ENCODE results near the gene LMNTD2.

LMNTD2 gene

DNA sequence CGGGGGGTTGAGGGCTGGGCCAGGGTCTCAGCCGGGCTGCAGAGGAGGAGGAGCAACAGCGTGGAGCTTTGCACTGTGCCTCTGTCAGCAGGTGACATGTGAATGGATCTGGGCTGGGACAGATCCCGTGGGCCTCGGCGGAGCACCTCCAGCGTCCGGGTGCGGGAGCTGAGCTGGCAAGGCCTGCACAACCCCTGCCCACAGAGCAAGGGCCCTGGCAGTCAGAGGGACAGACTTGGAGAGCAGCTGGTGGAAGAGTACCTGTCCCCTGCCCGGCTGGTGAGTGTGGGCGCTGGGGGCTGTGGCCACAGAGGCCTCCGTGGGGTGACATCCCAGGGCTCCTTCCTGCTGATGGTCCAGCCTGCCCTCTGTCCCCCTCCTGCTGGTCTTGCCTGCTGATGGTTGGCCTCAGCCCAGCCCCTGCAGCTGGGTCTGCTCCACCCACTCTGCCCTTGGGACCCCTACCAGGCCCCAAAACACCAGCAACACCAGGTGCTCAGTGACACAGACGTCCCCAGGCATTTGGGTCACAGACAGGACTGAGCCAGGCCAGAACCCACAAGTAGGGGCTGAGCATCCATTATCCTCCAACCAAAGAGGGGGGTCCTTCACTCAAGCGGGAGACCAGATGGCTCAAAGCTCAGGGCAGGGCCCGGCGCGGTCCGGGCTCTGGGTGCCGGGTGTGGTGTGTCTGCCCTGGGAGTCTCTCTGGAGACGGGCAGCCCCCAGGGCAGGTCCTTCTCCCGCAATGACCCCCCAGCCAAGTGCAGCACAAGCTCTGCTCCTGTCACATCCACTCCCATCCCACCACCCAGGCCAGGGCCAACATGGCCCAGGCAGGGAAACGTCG is 19.7 kb downstream of the LMNTD2 start:
- Histone ChIP-seq H3K36me3 (ENCODE audit: control insufficient read depth, insufficient read depth, low read length) (no peaks in the 10 kb centered on the region), H3K27ac (ENCODE audit: insufficient read depth, low read length, poor library complexity, severe bottlenecking) (no peak overlapping the region), H3K4me3 (ENCODE audit: insufficient read depth, low read depth, low read length, poor library complexity, severe bottlenecking) (no peak overlapping the region), H3K9me3 (ENCODE audit: control insufficient read depth, low read length) (no peaks in the 10 kb centered on the region), H3K4me1 (ENCODE audit: control insufficient read depth, insufficient read depth, low read length, poor library complexity, severe bottlenecking) (peaks cover 21% of the 10 kb centered on the region), H3K27me3 (replicated peaks; ENCODE audit: control insufficient read depth, insufficient read depth, low read length, poor library complexity, severe bottlenecking) (no peaks in the 10 kb centered on the region)
- no peak for DNase-seq

DNA sequence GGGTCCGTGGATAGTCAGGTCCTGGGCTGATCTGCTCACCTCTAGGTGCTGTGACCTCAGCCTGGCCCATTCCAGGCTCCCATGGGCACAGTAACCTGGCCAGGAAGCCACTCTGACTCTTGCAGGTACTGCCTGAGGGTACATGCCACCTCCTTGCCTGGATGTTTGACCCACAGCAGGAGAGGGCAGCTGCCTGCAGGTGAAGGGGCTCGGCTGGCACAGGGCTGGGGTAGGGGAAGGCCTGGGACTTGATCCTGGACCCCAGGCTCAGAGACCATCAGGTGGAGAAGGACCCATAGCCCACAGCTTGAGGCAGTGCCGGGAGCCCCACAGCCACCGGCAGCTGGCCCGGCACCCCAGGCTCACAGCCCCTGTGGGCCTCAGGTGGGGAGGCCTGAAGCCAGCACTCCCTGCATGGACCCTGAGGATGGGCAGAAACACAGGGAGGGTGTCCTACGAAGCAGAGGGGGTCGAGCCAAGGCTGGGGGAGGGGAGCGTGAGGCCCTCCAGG is 20.5 kb downstream of the LMNTD2 start:
- Histone ChIP-seq H3K4me1 (ENCODE audit: control insufficient read depth, insufficient read depth, low read length, poor library complexity, severe bottlenecking) (peaks cover 21% of the 10 kb centered on the region), H3K9me3 (ENCODE audit: control insufficient read depth, low read length) (no peaks in the 10 kb centered on the region), H3K4me3 (ENCODE audit: insufficient read depth, low read depth, low read length, poor library complexity, severe bottlenecking) (no peak overlapping the region), H3K27ac (ENCODE audit: insufficient read depth, low read length, poor library complexity, severe bottlenecking) (no peak overlapping the region), H3K27me3 (replicated peaks; ENCODE audit: control insufficient read depth, insufficient read depth, low read length, poor library complexity, severe bottlenecking) (no peaks in the 10 kb centered on the region), H3K36me3 (ENCODE audit: control insufficient read depth, insufficient read depth, low read length) (no peaks in the 10 kb centered on the region)
- DNase-seq = no peak

DNA sequence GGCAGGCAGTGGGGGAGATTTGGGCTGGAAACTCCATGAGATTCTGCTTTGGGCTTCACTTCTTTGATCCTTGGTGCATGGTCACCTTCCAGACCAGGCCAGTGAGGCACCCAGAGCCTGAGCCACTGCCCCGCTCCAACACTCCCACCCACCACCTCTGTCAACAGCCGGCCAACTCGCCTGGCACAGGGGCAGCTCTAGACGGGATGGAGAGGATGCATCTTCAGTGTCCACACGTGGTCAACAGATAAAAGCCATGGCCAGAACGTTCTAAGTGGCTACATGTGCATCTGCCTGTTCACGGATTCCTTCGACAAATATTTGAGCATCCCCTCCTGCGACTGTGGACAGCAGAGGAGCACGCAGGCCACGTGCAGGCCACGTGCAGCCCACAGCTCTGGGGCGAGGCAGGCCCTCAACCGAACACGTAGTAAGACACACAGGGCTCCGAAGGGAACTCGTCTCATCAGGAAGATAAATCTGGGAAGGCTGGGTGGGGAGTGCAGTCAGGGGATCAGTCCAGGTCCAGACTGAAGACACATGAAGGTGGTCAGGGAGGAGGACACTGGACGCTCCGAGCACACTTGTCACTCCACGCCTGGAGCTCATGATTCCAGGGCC is 22.0 kb downstream of the LMNTD2 start:
- no peak overlapping the region for H3K4me3 ChIP-seq (ENCODE audit: insufficient read depth, low read depth, low read length, poor library complexity, severe bottlenecking)
- DNase-seq = no peak
- H3K27ac ChIP-seq (ENCODE audit: insufficient read depth, low read length, poor library complexity, severe bottlenecking) = peak overlapping the region; percentile 84
- no peaks in the 10 kb centered on the region for H3K36me3 ChIP-seq (ENCODE audit: control insufficient read depth, insufficient read depth, low read length)
- H3K4me1 ChIP-seq (ENCODE audit: control insufficient read depth, insufficient read depth, low read length, poor library complexity, severe bottlenecking) = peaks cover 31% of the 10 kb centered on the region
- no peaks in the 10 kb centered on the region for H3K27me3 ChIP-seq (replicated peaks; ENCODE audit: control insufficient read depth, insufficient read depth, low read length, poor library complexity, severe bottlenecking)
- H3K9me3 ChIP-seq (ENCODE audit: control insufficient read depth, low read length) = no peaks in the 10 kb centered on the region

DNA sequence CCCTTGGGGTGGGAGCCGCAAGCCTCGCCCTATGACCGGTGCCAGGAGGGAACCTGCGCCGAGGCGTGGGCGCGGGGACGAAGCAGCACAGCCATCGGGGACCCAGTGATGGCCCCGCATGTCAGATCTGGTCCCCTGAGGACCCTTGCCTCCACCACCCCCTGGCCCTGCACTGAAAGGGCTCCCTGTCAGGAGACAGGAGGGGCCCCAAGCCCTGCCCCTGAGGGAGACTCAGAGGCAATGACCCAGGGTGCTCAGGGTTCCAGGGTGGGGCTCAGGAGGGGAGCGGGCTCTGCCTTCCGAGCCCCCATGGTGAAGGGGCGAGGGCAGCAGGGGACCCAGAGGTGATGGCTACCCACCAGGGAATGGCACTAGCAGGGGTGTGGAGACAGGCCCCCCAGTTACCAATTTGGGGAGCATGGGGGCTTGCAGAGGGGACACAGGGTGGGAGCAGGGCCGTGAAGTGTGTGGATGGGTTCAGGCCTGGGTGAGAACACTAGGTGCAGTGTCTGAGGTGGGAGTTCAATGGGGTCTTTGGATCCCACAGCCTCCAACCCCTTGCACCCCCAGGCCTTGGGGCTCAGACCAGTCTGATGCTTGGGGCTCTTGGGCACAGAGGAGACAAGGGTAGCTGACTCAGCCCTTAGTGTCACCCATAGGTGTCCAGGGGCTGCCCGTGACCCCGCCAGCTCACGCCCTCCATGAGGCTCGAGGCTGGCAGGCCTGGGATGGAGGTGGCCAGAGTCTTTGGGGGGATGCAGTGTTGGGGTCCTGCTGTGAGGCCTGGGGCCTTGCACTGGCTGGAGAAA is 22.7 kb downstream of the LMNTD2 start:
- no peak for DNase-seq
- H3K27ac ChIP-seq (ENCODE audit: insufficient read depth, low read length, poor library complexity, severe bottlenecking) = peak overlapping the region; percentile 84
- H3K36me3 ChIP-seq (ENCODE audit: control insufficient read depth, insufficient read depth, low read length) = peaks cover 4% of the 10 kb centered on the region
- no peaks in the 10 kb centered on the region for H3K9me3 ChIP-seq (ENCODE audit: control insufficient read depth, low read length)
- H3K4me1 ChIP-seq (ENCODE audit: control insufficient read depth, insufficient read depth, low read length, poor library complexity, severe bottlenecking) = peaks cover 33% of the 10 kb centered on the region
- H3K27me3 ChIP-seq (replicated peaks; ENCODE audit: control insufficient read depth, insufficient read depth, low read length, poor library complexity, severe bottlenecking) = no peaks in the 10 kb centered on the region
- H3K4me3 ChIP-seq (ENCODE audit: insufficient read depth, low read depth, low read length, poor library complexity, severe bottlenecking) = peak overlapping the region; percentile 68

DNA sequence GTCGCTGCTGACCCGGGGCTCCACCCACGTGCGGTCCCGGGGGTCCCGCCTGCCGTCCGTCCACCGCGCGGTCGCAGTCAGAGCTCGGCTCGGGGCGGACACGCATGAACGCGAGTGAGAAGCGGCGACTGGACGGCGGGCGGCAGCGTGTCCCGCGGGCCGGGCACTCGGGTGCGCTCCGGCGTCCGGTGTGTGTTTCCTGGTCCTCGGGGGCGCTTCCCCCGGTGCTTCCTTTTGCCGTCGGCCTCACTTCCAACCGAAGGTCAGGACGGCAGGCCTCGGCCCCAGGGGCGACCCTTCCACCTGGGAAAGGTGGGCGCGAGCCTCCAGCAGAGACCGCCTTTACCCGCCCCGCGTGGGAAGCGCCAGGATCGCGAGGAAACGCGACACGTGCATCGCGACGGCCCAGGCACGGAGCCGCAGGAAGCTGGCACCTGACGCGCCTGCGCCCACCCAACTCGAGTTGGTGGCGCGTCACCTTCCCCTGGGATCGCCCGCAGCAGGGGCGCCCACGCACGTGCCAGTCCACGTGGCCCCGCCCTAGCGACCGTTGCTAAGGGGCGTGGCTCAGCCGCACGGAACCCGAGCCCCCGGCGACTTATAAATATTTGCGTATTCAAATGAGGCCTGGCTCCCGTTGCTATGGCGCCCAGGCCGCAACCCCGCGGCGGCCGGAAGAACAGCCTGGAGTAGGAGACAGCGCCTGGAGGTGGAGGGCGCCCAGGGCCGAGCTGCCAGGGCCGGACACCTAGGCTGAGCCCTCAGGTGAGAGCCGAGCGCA is 23.5 kb downstream of the LMNTD2 start, which contains the start of gene LRRC56:
Gene LRRC56, plus strand, starts transcription at position 687 of the 781 bp plus-strand sequence. CDS start 3,158 bp downstream, outside the sequence.
- DNase-seq = peak; percentile 90 to 94 (median 91)
- no peaks in the 10 kb centered on the region for H3K27me3 ChIP-seq (replicated peaks; ENCODE audit: control insufficient read depth, insufficient read depth, low read length, poor library complexity, severe bottlenecking)
- no peaks in the 10 kb centered on the region for H3K9me3 ChIP-seq (ENCODE audit: control insufficient read depth, low read length)
- H3K4me1 ChIP-seq (ENCODE audit: control insufficient read depth, insufficient read depth, low read length, poor library complexity, severe bottlenecking) = peaks cover 33% of the 10 kb centered on the region
- peak within 1 kb of the TSS; percentile 84 for H3K27ac ChIP-seq (ENCODE audit: insufficient read depth, low read length, poor library complexity, severe bottlenecking)
- peaks cover 12% of the 10 kb centered on the region for H3K36me3 ChIP-seq (ENCODE audit: control insufficient read depth, insufficient read depth, low read length)
- peak within 1 kb of the TSS; percentile 68 for H3K4me3 ChIP-seq (ENCODE audit: insufficient read depth, low read depth, low read length, poor library complexity, severe bottlenecking)

DNA sequence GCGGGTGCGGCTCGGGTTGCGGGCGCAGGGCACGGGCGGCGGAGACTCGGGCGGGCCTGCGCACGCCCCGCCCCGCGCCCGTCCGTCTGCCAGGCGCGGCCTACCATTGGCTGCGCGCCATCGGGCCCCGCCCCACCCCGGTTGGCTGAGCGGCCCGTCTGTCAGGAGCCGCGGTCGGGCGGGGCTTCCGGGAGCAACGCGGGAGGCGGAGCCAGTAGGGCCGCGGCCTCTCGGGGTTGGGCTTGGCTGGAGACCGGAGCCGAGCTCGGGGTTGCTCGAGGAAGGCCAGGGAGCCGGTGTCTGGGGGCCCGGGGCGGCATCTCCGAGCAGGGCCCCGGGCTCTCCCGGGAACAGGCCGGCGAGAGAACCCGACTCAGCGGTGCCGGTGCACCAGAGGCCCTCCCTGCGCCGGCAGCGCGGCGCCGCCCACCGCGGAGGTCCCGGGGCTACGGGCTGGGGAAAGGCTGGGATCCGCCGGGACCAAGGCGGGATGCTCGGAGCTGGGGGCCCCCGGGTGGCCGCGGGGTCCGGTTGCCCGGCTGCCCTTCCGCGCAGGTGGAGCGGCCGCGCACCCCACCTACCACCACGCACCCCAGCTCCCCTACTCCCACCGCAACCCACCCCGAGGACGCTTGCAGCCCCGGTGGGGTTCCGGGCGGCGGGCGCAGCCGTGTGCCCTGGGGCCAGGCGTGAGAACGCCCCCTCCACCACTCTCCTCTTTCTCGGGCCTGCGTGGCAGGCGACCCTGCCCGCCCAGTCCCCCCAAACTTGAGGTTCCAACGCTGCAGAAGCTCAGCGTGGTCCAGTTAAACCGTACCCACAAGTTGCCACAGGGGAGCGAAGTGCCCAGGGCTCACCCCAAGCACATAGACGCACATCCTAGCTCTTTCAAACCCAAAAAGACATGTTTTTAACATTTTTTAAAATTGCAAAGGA is 24.8 kb downstream of the LMNTD2 start, which contains the start of gene HRAS:
Gene HRAS, minus strand, starts transcription at position 58 of the 936 bp plus-strand sequence.
- H3K27ac ChIP-seq (ENCODE audit: insufficient read depth, low read length, poor library complexity, severe bottlenecking) = peak within 1 kb of the TSS; percentile 84
- peaks cover 33% of the 10 kb centered on the region for H3K4me1 ChIP-seq (ENCODE audit: control insufficient read depth, insufficient read depth, low read length, poor library complexity, severe bottlenecking)
- peak; percentile 91 to 93 (median 93) for DNase-seq
- H3K36me3 ChIP-seq (ENCODE audit: control insufficient read depth, insufficient read depth, low read length) = peaks cover 16% of the 10 kb centered on the region
- H3K27me3 ChIP-seq (replicated peaks; ENCODE audit: control insufficient read depth, insufficient read depth, low read length, poor library complexity, severe bottlenecking) = no peaks in the 10 kb centered on the region
- H3K4me3 ChIP-seq (ENCODE audit: insufficient read depth, low read depth, low read length, poor library complexity, severe bottlenecking) = peak within 1 kb of the TSS; percentile 68
- H3K9me3 ChIP-seq (ENCODE audit: control insufficient read depth, low read length) = no peaks in the 10 kb centered on the region

DNA sequence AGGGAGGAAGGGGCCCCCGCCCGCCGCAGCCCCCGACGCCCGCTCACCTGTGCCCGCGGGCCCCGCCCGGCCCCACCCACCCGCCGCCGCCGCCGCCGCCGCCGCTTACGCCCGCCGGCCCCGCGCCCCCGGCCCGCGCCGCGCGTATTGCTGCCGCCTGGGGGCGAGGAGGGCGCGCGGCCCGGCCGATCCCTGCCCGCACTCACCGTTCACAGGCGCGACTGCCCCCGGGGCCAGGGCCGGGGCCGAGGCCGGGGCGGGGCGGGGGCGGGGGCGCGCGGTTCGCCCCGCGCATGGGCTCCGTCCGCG is 25.4 kb downstream of the LMNTD2 start:
- no peak for DNase-seq
- H3K27ac ChIP-seq (ENCODE audit: insufficient read depth, low read length, poor library complexity, severe bottlenecking) = no peak overlapping the region
- H3K27me3 ChIP-seq (replicated peaks; ENCODE audit: control insufficient read depth, insufficient read depth, low read length, poor library complexity, severe bottlenecking) = no peaks in the 10 kb centered on the region
- peaks cover 16% of the 10 kb centered on the region for H3K36me3 ChIP-seq (ENCODE audit: control insufficient read depth, insufficient read depth, low read length)
- H3K4me3 ChIP-seq (ENCODE audit: insufficient read depth, low read depth, low read length, poor library complexity, severe bottlenecking) = peak overlapping the region; percentile 54
- H3K9me3 ChIP-seq (ENCODE audit: control insufficient read depth, low read length) = no peaks in the 10 kb centered on the region
- peaks cover 33% of the 10 kb centered on the region for H3K4me1 ChIP-seq (ENCODE audit: control insufficient read depth, insufficient read depth, low read length, poor library complexity, severe bottlenecking)

DNA sequence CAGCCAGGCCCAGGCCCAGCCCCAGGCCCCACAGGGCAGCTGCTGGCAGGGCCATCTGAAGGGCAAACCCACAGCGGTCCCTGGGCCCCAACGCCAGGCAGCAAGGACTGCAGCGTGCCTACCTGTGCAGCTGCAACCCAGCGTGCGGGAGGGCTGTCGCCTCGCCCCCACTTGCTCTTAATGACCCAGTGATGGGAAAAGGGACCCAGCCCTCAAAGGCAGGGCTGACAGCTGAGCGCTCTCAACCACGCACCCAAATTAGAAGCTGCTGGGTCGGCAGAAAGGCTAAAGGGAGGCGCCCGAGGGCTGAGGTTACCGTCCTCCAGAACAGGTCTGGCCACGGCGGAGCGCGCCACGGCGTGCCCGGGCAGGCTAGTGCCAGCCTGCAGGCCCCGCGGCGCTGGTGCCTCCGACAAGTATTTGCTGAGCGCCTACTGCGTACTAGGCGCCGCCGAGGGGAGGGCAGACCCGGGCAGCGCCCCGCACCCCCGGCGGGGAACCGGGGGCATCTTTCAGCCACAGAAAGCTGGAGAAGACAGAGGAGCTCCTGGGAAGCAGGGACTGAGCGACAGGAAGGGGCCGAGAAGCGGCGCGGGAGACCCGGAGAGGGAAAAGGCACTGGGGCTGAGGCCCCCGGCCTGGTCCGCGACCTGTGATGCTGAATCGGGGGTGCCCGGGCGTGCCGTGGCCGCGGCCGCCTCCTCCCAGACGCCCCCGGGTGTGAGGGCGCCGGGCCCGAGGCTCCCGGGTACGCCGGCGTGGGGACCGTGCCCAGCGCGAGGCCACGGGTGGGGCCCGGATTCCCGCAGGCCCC is 25.9 kb downstream of the LMNTD2 start:
- peaks cover 33% of the 10 kb centered on the region for H3K4me1 ChIP-seq (ENCODE audit: control insufficient read depth, insufficient read depth, low read length, poor library complexity, severe bottlenecking)
- DNase-seq = no peak
- no peaks in the 10 kb centered on the region for H3K27me3 ChIP-seq (replicated peaks; ENCODE audit: control insufficient read depth, insufficient read depth, low read length, poor library complexity, severe bottlenecking)
- peak overlapping the region; percentile 54 for H3K4me3 ChIP-seq (ENCODE audit: insufficient read depth, low read depth, low read length, poor library complexity, severe bottlenecking)
- peaks cover 16% of the 10 kb centered on the region for H3K36me3 ChIP-seq (ENCODE audit: control insufficient read depth, insufficient read depth, low read length)
- H3K9me3 ChIP-seq (ENCODE audit: control insufficient read depth, low read length) = no peaks in the 10 kb centered on the region
- H3K27ac ChIP-seq (ENCODE audit: insufficient read depth, low read length, poor library complexity, severe bottlenecking) = peak overlapping the region; percentile 35
